ENCODE results near the gene PCSK6. TPM values are rescaled to one million over a fixed set of nuclear protein-coding genes. Genes with fewer than 3 reads are reported as not detected.
"Not testable (repeated sequence)": the region's sequence is repeated elsewhere in the genome, so short reads cannot be mapped to it uniquely, and the experiment has no call there.

PCSK6 gene
- total RNA-seq, 1 donor from 2014 or later = 6.8 TPM

GRCh38 chr15:101425787-101426365 is 63.6 kb downstream of the PCSK6 start:
- TF ChIP-seq CTCF (IDR thresholded peaks at IDR 0.05; ENCODE audit: insufficient read depth, low read length, severe bottlenecking) = no peak
- FAIRE-seq (no peak), DNase-seq (ENCODE audit: low read depth) (no peak)
- Histone ChIP-seq H3K27me3 (ENCODE audit: control insufficient read depth, insufficient read depth, low read length) (no peaks in the 10 kb centered on the region), H3K36me3 (ENCODE audit: control insufficient read depth, insufficient read depth, low read length) (no peaks in the 10 kb centered on the region), H3K4me3 (ENCODE audit: low read depth, low read length) (no peak overlapping the region)

GRCh38 chr15:101424984-101425383 is 64.5 kb downstream of the PCSK6 start:
- no peaks in the 10 kb centered on the region for H3K36me3 ChIP-seq (ENCODE audit: control insufficient read depth, insufficient read depth, low read length)
- TF ChIP-seq CTCF (IDR thresholded peaks at IDR 0.05; ENCODE audit: insufficient read depth, low read length, severe bottlenecking) = no peak
- DNase-seq (ENCODE audit: low read depth) (no peak), FAIRE-seq (no peak)
- no peaks in the 10 kb centered on the region for H3K27me3 ChIP-seq (ENCODE audit: control insufficient read depth, insufficient read depth, low read length)
- H3K4me3 ChIP-seq (ENCODE audit: low read depth, low read length) = no peak overlapping the region

DNA sequence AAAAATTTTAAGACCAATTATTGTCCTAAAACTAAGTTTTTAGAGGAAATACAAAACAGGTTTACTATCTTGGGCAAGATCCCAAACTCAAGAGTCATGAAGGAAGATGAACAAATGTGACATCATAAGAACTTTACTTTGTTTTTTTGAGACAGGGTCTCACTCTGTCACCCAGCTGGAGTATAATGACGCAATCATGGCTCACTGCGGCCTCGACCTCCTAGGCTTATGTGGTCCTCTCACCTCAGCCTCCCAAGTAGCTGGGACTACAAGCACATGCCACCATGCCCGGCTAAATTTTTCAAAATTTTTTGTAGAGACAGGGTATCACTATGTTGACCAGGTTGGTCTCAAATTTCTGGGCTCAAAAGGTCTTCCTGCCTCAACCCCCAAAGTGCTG is 69.3 kb downstream of the PCSK6 start:
- no peak for DNase-seq (ENCODE audit: low read depth)
- Histone ChIP-seq H3K4me3 (ENCODE audit: low read depth, low read length) (no peak overlapping the region), H3K27me3 (ENCODE audit: control insufficient read depth, insufficient read depth, low read length) (no peaks in the 10 kb centered on the region), H3K36me3 (ENCODE audit: control insufficient read depth, insufficient read depth, low read length) (no peaks in the 10 kb centered on the region)
- FAIRE-seq = no peak
- no peak for TF ChIP-seq CTCF (IDR thresholded peaks at IDR 0.05; ENCODE audit: insufficient read depth, low read length, severe bottlenecking)

DNA sequence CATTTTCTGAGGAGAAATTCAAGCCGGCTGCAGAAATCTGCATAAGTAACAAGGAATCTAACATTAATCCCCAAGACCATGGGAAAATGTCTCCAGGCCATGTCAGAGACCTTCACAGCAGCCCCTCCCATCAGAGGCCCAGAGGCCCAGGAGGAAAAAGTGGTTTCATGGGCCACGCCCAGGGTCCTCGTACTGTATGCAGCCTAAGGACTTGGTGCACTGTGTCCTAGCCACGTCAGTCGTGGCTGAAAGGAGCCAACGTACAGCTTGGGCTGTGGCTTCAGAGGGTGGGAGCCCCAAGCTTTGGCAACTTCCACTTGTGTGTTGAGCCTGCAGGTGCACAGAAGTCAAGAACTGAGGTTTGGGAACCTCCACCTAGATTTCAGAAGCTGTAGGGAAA is 73.0 kb downstream of the PCSK6 start:
- H3K27me3 ChIP-seq (ENCODE audit: control insufficient read depth, insufficient read depth, low read length); H3K36me3 ChIP-seq (ENCODE audit: control insufficient read depth, insufficient read depth, low read length); DNase-seq (ENCODE audit: low read depth); H3K4me3 ChIP-seq (ENCODE audit: low read depth, low read length); FAIRE-seq: not testable (repeated sequence)

GRCh38 chr15:101413239-101413638 is 76.3 kb downstream of the PCSK6 start:
- FAIRE-seq (no peak), DNase-seq (ENCODE audit: low read depth) (no peak)
- no peak for TF ChIP-seq CTCF (IDR thresholded peaks at IDR 0.05; ENCODE audit: insufficient read depth, low read length, severe bottlenecking)
- H3K27me3 ChIP-seq (ENCODE audit: control insufficient read depth, insufficient read depth, low read length) = no peaks in the 10 kb centered on the region
- no peak overlapping the region for H3K4me3 ChIP-seq (ENCODE audit: low read depth, low read length)
- H3K36me3 ChIP-seq (ENCODE audit: control insufficient read depth, insufficient read depth, low read length) = no peaks in the 10 kb centered on the region

DNA sequence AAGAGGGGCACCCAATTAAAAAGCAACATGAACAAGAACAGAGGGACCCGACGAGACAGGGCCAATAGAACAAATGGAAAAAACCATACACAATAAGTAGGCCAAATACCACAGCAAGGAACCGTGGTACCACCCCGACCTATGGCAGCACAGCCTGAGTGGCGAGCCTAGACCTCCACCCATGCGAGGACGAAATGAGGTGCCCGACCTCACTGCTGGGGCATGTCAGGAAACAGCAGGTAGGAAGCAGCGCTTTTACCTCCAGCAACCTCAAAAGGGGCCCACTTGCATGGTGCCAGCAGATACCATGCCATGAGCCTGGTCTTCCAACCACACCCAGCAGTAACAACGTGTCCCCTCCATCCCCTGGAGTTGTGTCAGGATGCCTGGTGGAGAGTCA is 77.9 kb downstream of the PCSK6 start:
- Histone ChIP-seq H3K27me3 (ENCODE audit: control insufficient read depth, insufficient read depth, low read length) (no peaks in the 10 kb centered on the region), H3K4me3 (ENCODE audit: low read depth, low read length) (no peak overlapping the region), H3K36me3 (ENCODE audit: control insufficient read depth, insufficient read depth, low read length) (no peaks in the 10 kb centered on the region)
- TF ChIP-seq CTCF (IDR thresholded peaks at IDR 0.05; ENCODE audit: insufficient read depth, low read length, severe bottlenecking) = no peak
- peak; percentile 32 for FAIRE-seq
- DNase-seq (ENCODE audit: low read depth) = no peak

All from bronchial epithelial cell (primary cell).